ENCODE results near the gene ETV3. TPM values are rescaled to one million over a fixed set of nuclear protein-coding genes. Genes with fewer than 3 reads are reported as not detected.

ETV3 gene
- polyA plus RNA-seq, 1 experiment = 10.0 TPM

- DNase-seq (ENCODE audit: low read depth, low spot score) = no peak
- no peak overlapping the region for H3K4me3 ChIP-seq (ENCODE audit: low read depth, low read length)
- CTCF ChIA-PET = interaction anchor here (0.6 to 2.8 kb wide), 3 partner anchors 20 to 385 kb away, joined by 4 to 18 read pairs (median 12); no protein-coding TSS in a partner anchor
- H3K9me3 ChIP-seq (ENCODE audit: control insufficient read depth, insufficient read depth, low read length) = no peaks in the 10 kb centered on the region; the same call in 1 of the 2 replicates
- POLR2A ChIA-PET = no interaction called here
- no peak for TF ChIP-seq CTCF (IDR thresholded peaks at IDR 0.05; ENCODE audit: low read depth, low read length)
- H3K27me3 ChIP-seq (ENCODE audit: control insufficient read depth, insufficient read depth, low read length) = peaks cover 12% of the 10 kb centered on the region
- no peak overlapping the region for H3K27ac ChIP-seq (ENCODE audit: low read depth, low read length)
Observed at GRCh38 chr1:157110003-157110402, 28.2 kb downstream of the ETV3 start.

GRCh38 chr1:157108448-157108847 lies 29.7 kb downstream of the ETV3 start:
- Histone ChIP-seq H3K27me3 (ENCODE audit: control insufficient read depth, insufficient read depth, low read length) (peaks cover 8% of the 10 kb centered on the region), H3K27ac (ENCODE audit: low read depth, low read length) (no peak overlapping the region), H3K9me3 (ENCODE audit: control insufficient read depth, insufficient read depth, low read length) (no peaks in the 10 kb centered on the region; the same call in 1 of the 2 replicates), H3K4me3 (ENCODE audit: low read depth, low read length) (no peak overlapping the region)
- no peak for DNase-seq (ENCODE audit: low read depth, low spot score)
- CTCF ChIA-PET = interaction anchor here (2.6 kb wide), 1 partner anchor 18 kb away, joined by 20 read pairs; no protein-coding TSS in a partner anchor
- no peak for TF ChIP-seq CTCF (IDR thresholded peaks at IDR 0.05; ENCODE audit: low read depth, low read length)
- POLR2A ChIA-PET = no interaction called here

GRCh38 chr1:157107702-157108101 lies 30.5 kb downstream of the ETV3 start:
- H3K27ac ChIP-seq (ENCODE audit: low read depth, low read length) = no peak overlapping the region
- no peak overlapping the region for H3K4me3 ChIP-seq (ENCODE audit: low read depth, low read length)
- no peak for TF ChIP-seq CTCF (IDR thresholded peaks at IDR 0.05; ENCODE audit: low read depth, low read length)
- ChIA-PET POLR2A (no interaction called here), CTCF (interaction anchor here (1.9 to 2.6 kb wide), 2 partner anchors 17 to 49 kb away, joined by 11 to 20 read pairs; no protein-coding TSS in a partner anchor)
- no peak for DNase-seq (ENCODE audit: low read depth, low spot score)
- H3K27me3 ChIP-seq (ENCODE audit: control insufficient read depth, insufficient read depth, low read length) = peaks cover 4% of the 10 kb centered on the region
- no peaks in the 10 kb centered on the region for H3K9me3 ChIP-seq (ENCODE audit: control insufficient read depth, insufficient read depth, low read length)

GRCh38 chr1:157106813-157107189 lies 31.4 kb downstream of the ETV3 start:
- ChIA-PET POLR2A (interaction anchor here (0.7 to 1.2 kb wide), 3 partner anchors 14 to 50 kb away, joined by 3 to 5 read pairs (median 3); no protein-coding TSS in a partner anchor), CTCF (interaction anchor here (1.9 to 2.6 kb wide), 2 partner anchors 17 to 49 kb away, joined by 11 to 20 read pairs; no protein-coding TSS in a partner anchor)
- Histone ChIP-seq H3K27me3 (ENCODE audit: control insufficient read depth, insufficient read depth, low read length) (peaks cover 2% of the 10 kb centered on the region), H3K27ac (ENCODE audit: low read depth, low read length) (peak overlapping the region; percentile 87), H3K9me3 (ENCODE audit: control insufficient read depth, insufficient read depth, low read length) (no peaks in the 10 kb centered on the region), H3K4me3 (ENCODE audit: low read depth, low read length) (no peak overlapping the region)
- no peak for TF ChIP-seq CTCF (IDR thresholded peaks at IDR 0.05; ENCODE audit: low read depth, low read length)
- DNase-seq (ENCODE audit: low read depth, low spot score) = no peak

- CTCF ChIA-PET = interaction anchor here (1.9 to 2.6 kb wide), 2 partner anchors 16 to 50 kb away, joined by 11 to 20 read pairs; no protein-coding TSS in a partner anchor
- peak overlapping the region; percentile 87 for H3K27ac ChIP-seq (ENCODE audit: low read depth, low read length)
Observed at GRCh38 chr1:157105988-157106812, 32.0 kb downstream of the ETV3 start.

More at GRCh38 chr1:157105988-157106812, 32.0 kb downstream of the ETV3 start:
- peak; percentile 70 for DNase-seq (ENCODE audit: low read depth, low spot score)
- no peaks in the 10 kb centered on the region for H3K9me3 ChIP-seq (ENCODE audit: control insufficient read depth, insufficient read depth, low read length)
- TF ChIP-seq CTCF (IDR thresholded peaks at IDR 0.05; ENCODE audit: low read depth, low read length) = no peak
- no peaks in the 10 kb centered on the region for H3K27me3 ChIP-seq (ENCODE audit: control insufficient read depth, insufficient read depth, low read length)
- POLR2A ChIA-PET = interaction anchor here (0.7 to 1.2 kb wide), 3 partner anchors 13 to 50 kb away, joined by 3 to 5 read pairs (median 3); no protein-coding TSS in a partner anchor
- no peak overlapping the region for H3K4me3 ChIP-seq (ENCODE audit: low read depth, low read length)
